Mesenteric fat pad (tissue), 1 donor: ENCODE results near the gene SNAI1. TPM values are rescaled to one million over a fixed set of nuclear protein-coding genes. Genes with fewer than 3 reads are reported as not detected.
A peak's percentile ranks its signal among the peaks of the same experiment; 100 is the strongest.
"Not testable (repeated sequence)": the region's sequence is repeated elsewhere in the genome, so short reads cannot be mapped to it uniquely, and the experiment has no call there.

ENCODE experiments used
- DNase-seq: peaks from one replicate; pipeline ENCODE4 v3.0.0-alpha.2; 2020; ENCODE audit warnings: low spot score
- long read RNA-seq: library from polyadenylated mRNA; unstranded; transcript quantifications from one replicate; pipeline ENCODE4 v2.0.0, GENCODE V29; 2020
- total RNA-seq: library from RNA; stranded (reverse); fragmentation: NEBNext Ultra II Directional; extraction: Animal tissue kit (Norgen Biotek cat#: 25700); gene quantifications from one replicate; pipeline ENCODE4 v1.2.1, GENCODE V29; 2021
- donor health status: DM: yes; HTN: yes; CAD: no.

Gene SNAI1
- 19.1 TPM for total RNA-seq
- long read RNA-seq, partial matches to known transcripts = 2 of 4 reads
- long read RNA-seq, other reads (novel, unspliced or antisense) = 1 of 4 reads

- DNase-seq = peak; percentile 92
These were observed at the start of gene SNAI1 for GRCh38 chr20:49982346-49983122. Gene SNAI1, plus strand, starts transcription at chr20:49982980. Its CDS starts 80 bp downstream, at chr20:49983060.

- DNase-seq = no peak
These were observed 47.0 kb upstream of the SNAI1 start for GRCh38 chr20:49935746-49936152.

GRCh38 chr20:49936153-49937026 lies 46.4 kb upstream of the SNAI1 start, which contains the start of gene RNF114:
Gene RNF114, plus strand, starts transcription at chr20:49936397. Its CDS starts 16 bp downstream, at chr20:49936413.
- DNase-seq = peak; percentile 97

GRCh38 chr20:49937027-49937929 lies 45.5 kb upstream of the SNAI1 start:
- peak; percentile 60 for DNase-seq

GRCh38 chr20:49938173-49939163 lies 44.3 kb upstream of the SNAI1 start:
- DNase-seq = peak; percentile 71

GRCh38 chr20:49941456-49941855 lies 41.3 kb upstream of the SNAI1 start:
- no peak for DNase-seq

- DNase-seq = no peak
These were observed 40.5 kb upstream of the SNAI1 start for GRCh38 chr20:49942303-49942702.

- no peak for DNase-seq
These were observed 39.8 kb upstream of the SNAI1 start for GRCh38 chr20:49942942-49943341.

- no peak for DNase-seq
These were observed 37.5 kb upstream of the SNAI1 start for GRCh38 chr20:49945306-49945700.

GRCh38 chr20:49945701-49946477 lies 36.9 kb upstream of the SNAI1 start:
- no peak for DNase-seq

- no peak for DNase-seq
These were observed 34.6 kb upstream of the SNAI1 start for GRCh38 chr20:49948178-49948577.

- DNase-seq = no peak
These were observed 33.8 kb upstream of the SNAI1 start for GRCh38 chr20:49948809-49949507.

- DNase-seq = no peak
These were observed 31.6 kb upstream of the SNAI1 start for GRCh38 chr20:49951151-49951550.

- no peak for DNase-seq
These were observed 27.6 kb upstream of the SNAI1 start for GRCh38 chr20:49955167-49955566.

GRCh38 chr20:49955830-49956396 lies 26.9 kb upstream of the SNAI1 start:
- not testable (repeated sequence) for DNase-seq

GRCh38 chr20:49956689-49957088 lies 26.1 kb upstream of the SNAI1 start:
- DNase-seq = no peak

GRCh38 chr20:49957089-49957938 lies 25.5 kb upstream of the SNAI1 start:
- not testable (repeated sequence) for DNase-seq
